Osteoblast (primary cell): ENCODE data around the gene SAA1. TPM values are rescaled to one million over a fixed set of nuclear protein-coding genes. Genes with fewer than 3 reads are reported as not detected.

Experiments
- DNase-seq: peaks from one replicate; pipeline ENCODE4 v3.0.0; 2011; ENCODE audit warnings: low spot score, mixed read lengths; ENCODE audit not compliant: insufficient read length; ENCODE audit errors: missing footprints
- H2AFZ ChIP-seq: 2 replicates; pipeline ENCODE4 v1.6.0; 2011; ENCODE audit warnings: mild to moderate bottlenecking, low read length
- H3K27ac ChIP-seq: 2 replicates; pipeline ENCODE4 v1.5.1; 2011; ENCODE audit warnings: mild to moderate bottlenecking, low read depth, low read length, moderate library complexity
- H3K27me3 ChIP-seq: 2 replicates; pipeline ENCODE4 v1.6.0; 2012; ENCODE audit warnings: mild to moderate bottlenecking, control low read depth, inconsistent platforms, low read length, moderate library complexity; ENCODE audit not compliant: insufficient read depth
- H3K36me3 ChIP-seq: 2 replicates; pipeline ENCODE4 v1.5.1; 2011; ENCODE audit warnings: mild to moderate bottlenecking, low read length, control low read depth, moderate library complexity; ENCODE audit not compliant: insufficient read depth
- H3K4me1 ChIP-seq: 2 replicates; pipeline ENCODE4 v1.5.1; 2011; ENCODE audit warnings: mild to moderate bottlenecking, low read length, control low read depth, moderate library complexity; ENCODE audit not compliant: insufficient read depth
- H3K4me2 ChIP-seq: 2 replicates; pipeline ENCODE4 v1.6.0; 2011; ENCODE audit warnings: mild to moderate bottlenecking, low read length; ENCODE audit not compliant: insufficient read depth
- H3K4me3 ChIP-seq: fragments of 200-600 bp; sonication (generic); 3 replicates; pipeline ENCODE4 v1.5.1; 2012; ENCODE audit warnings: mild to moderate bottlenecking, low read length, inconsistent platforms; ENCODE audit not compliant: insufficient read depth
- H3K79me2 ChIP-seq: 2 replicates; pipeline ENCODE4 v1.6.0; 2012; ENCODE audit warnings: mild to moderate bottlenecking, low read length, control low read depth, inconsistent platforms; ENCODE audit not compliant: insufficient read depth
- H3K9me3 ChIP-seq: 2 replicates; pipeline ENCODE4 v1.5.1; 2011; ENCODE audit warnings: low read depth, low read length, control low read depth
- H4K20me1 ChIP-seq: 2 replicates; pipeline ENCODE4 v1.6.0; 2012; ENCODE audit warnings: mild to moderate bottlenecking, low read length, control low read depth; ENCODE audit not compliant: insufficient read depth
- CTCF ChIP-seq: IDR thresholded peaks from 2 replicates; pipeline ENCODE4 v1.5.1; 2011; ENCODE audit warnings: mild to moderate bottlenecking, low read depth, low read length, moderate library complexity; ENCODE audit errors: extremely low read depth
- total RNA-seq: library from RNA; depleted of rRNA; stranded (reverse); fragments of >200 nt; gene quantifications from 2 replicates; pipeline ENCODE4 v1.2.3, GENCODE V29; 2012

The SAA1 gene
- not detected in 2 replicates for total RNA-seq

DNA sequence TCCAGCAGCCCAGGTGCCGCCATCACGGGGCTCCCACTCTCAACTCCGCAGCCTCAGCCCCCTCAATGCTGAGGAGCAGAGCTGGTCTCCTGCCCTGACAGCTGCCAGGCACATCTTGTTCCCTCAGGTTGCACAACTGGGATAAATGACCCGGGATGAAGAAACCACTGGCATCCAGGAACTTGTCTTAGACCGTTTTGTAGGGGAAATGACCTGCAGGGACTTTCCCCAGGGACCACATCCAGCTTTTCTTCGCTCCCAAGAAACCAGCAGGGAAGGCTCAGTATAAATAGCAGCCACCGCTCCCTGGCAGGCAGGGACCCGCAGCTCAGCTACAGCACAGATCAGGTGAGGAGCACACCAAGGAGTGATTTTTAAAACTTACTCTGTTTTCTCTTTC, at the start of gene SAA1:
SAA1 (plus strand) TSS at position 316 of the 400 bp plus-strand sequence. CDS start 624 bp downstream, outside the sequence.
- no peak for TF ChIP-seq CTCF
- H3K79me2 ChIP-seq, result no peaks in the 10 kb centered on the region
- H3K4me2 ChIP-seq, result no peak within 1 kb of the TSS
- H3K27ac ChIP-seq, result no peak within 1 kb of the TSS
- no peaks in the 10 kb centered on the region for H3K4me1 ChIP-seq
- no peaks in the 10 kb centered on the region for H3K9me3 ChIP-seq
- no peak within 1 kb of the TSS for H3K4me3 ChIP-seq
- H2AFZ ChIP-seq, result no peak within 1 kb of the TSS
- H4K20me1 ChIP-seq, result no peaks in the 10 kb centered on the region
- no peak for DNase-seq
- H3K27me3 ChIP-seq, result peaks cover 6% of the 10 kb centered on the region
- H3K36me3 ChIP-seq, result no peaks in the 10 kb centered on the region

- Histone ChIP-seq H4K20me1 (no peaks in the 10 kb centered on the region), H3K27ac (no peak overlapping the region), H3K27me3 (peaks cover 3% of the 10 kb centered on the region), H3K36me3 (no peaks in the 10 kb centered on the region), H3K4me1 (no peaks in the 10 kb centered on the region), H3K9me3 (no peaks in the 10 kb centered on the region), H3K4me2 (no peak overlapping the region), H3K79me2 (no peaks in the 10 kb centered on the region), H3K4me3 (no peak overlapping the region), H2AFZ (no peak overlapping the region)
- no peak for DNase-seq
- TF ChIP-seq CTCF, result no peak
Observed at GRCh38 chr11:18221274-18221876, 44.7 kb upstream of the SAA1 start.

GRCh38 chr11:18222814-18223421, 43.1 kb upstream of the SAA1 start:
- Histone ChIP-seq H3K4me1 (no peaks in the 10 kb centered on the region), H3K9me3 (no peaks in the 10 kb centered on the region), H3K4me3 (no peak overlapping the region), H3K27me3 (peaks cover 5% of the 10 kb centered on the region), H3K4me2 (no peak overlapping the region), H3K79me2 (no peaks in the 10 kb centered on the region), H3K36me3 (no peaks in the 10 kb centered on the region), H4K20me1 (no peaks in the 10 kb centered on the region), H2AFZ (no peak overlapping the region), H3K27ac (no peak overlapping the region)
- TF ChIP-seq CTCF, result no peak
- no peak for DNase-seq

DNA sequence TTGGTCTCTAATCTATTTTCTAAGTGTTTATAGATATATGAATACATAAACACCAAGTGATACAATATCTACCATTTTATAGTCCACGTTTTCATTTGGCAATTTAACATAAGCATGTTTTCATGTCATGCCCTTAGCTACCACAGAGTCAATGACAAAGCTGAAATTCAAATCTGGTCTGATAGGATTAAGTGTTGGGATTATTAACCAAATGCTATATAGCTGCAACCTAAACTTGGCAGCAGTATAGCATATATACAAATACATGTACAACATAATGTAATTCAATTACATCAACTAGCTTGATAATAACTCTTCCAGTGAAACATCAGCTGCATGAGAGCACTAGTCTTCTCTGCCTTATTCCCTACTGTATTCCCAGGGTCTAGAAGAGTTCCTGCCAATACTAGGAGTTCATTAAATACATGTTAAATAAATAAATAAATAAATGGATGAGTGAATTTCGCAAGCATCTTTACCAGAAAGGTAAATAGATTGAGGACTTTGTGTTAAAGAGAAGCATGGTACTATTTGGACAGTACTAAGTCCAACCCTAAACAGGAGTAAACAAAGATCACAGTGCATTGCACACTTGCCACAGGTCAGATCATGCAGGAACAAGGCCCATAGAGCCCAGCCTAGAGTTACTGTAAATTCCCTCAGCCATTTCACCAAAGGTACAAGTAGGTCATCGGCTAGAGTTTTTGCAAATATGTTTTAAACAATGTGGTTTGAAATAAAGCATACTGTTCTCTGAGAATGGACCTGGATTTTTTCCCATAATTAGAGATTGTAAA, 42.3 kb upstream of the SAA1 start:
- no peak overlapping the region for H2AFZ ChIP-seq
- peaks cover 5% of the 10 kb centered on the region for H3K27me3 ChIP-seq
- H3K79me2 ChIP-seq, result no peaks in the 10 kb centered on the region
- no peak overlapping the region for H3K27ac ChIP-seq
- no peaks in the 10 kb centered on the region for H3K9me3 ChIP-seq
- H3K36me3 ChIP-seq, result no peaks in the 10 kb centered on the region
- H4K20me1 ChIP-seq, result no peaks in the 10 kb centered on the region
- no peak for TF ChIP-seq CTCF
- DNase-seq, result no peak
- H3K4me3 ChIP-seq, result no peak overlapping the region
- H3K4me2 ChIP-seq, result no peak overlapping the region
- no peaks in the 10 kb centered on the region for H3K4me1 ChIP-seq
